Mucosa of descending colon (tissue), 3 donors: Measurements from ENCODE around the gene SLC1A1. TPM values are rescaled to one million over a fixed set of nuclear protein-coding genes. Genes with fewer than 3 reads are reported as not detected.

Experiments used
- ATAC-seq: fragments of 200-7000 bp; cut with Tn5 transposase; one replicate; pipeline ENCODE4 v1.9.1; 2020; ENCODE audit warnings: mild to moderate bottlenecking, moderate library complexity
- DNase-seq, 3 donors: peaks; one replicate each; pipeline ENCODE4 v3.0.0-alpha.2; 2020
- H3K36me3 ChIP-seq: fragments of 200-600 bp; one replicate; pipeline ENCODE4 v1.8.0; 2021; ENCODE audit warnings: low read depth, mild to moderate bottlenecking
- H3K4me1 ChIP-seq: fragments of 200-600 bp; one replicate; pipeline ENCODE4 v1.8.0; 2021; ENCODE audit warnings: low read depth, mild to moderate bottlenecking
- H3K4me3 ChIP-seq: fragments of 200-600 bp; one replicate; pipeline ENCODE4 v1.8.0; 2021; ENCODE audit warnings: mild to moderate bottlenecking
- H3K9me3 ChIP-seq: fragments of 200-600 bp; one replicate; pipeline ENCODE4 v1.8.0; 2021; ENCODE audit warnings: mild to moderate bottlenecking
- intact Hi-C, 2 donors: fragments of 100-400 bp; cut with DNase I in 1 of 2; cut with micrococcal nuclease in 1 of 2; formaldehyde crosslinking; loops; one replicate each; pipeline versions ENCODE4 v1.11.0 to v1.11.1; 2022; cut with DNase I, micrococcal nuclease
- total RNA-seq, 3 donors: library from RNA; stranded (reverse); fragmentation: NEBNext Ultra II Directional in 2 of 3; extraction: Animal tissue kit (Norgen Biotek cat#: 25700) in 2 of 3; gene quantifications; one replicate each; pipeline versions ENCODE4 v1.2.1 to v1.2.4, GENCODE V29; 2021 to 2023
- TF ChIP-seq, protein P1 (sequence below): fragments of 200-600 bp; IDR thresholded peaks from one replicate; pipeline ENCODE4 v1.8.0; 2022; ENCODE audit warnings: antibody characterized with exemption, mild to moderate bottlenecking
- donor health status: DM: no; HTN: no; CAD: no; lungs with moderate emphysema.
- donor health status: DM: no; HTN: no; CAD: no.
- donor health status: DM: no; HTN: yes; CAD: no.

Gene SLC1A1
- total RNA-seq, 3 donors from 2014 or later = 16.8 to 44.8 (median 37.0) TPM

DNA sequence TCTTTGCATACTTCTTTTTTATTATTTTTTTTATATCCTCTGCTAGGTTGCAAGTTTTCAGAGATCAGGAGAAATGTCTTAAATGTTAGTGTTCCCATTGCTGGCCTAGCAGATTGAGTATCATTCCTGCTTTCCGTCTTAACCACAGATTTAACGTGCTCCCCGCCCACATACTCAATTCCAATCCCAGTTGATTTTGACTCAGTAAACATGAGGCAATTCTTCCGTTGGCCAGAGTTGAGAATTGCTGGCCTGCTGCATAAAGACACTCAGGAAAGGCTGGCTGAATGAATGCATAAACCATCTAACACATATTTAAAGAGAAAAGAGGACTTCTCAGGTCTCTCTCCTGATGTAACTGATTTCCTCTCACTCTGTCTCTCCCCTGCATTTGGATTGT is 125.0 kb downstream of the SLC1A1 start:
- no peaks in the 10 kb centered on the region for H3K9me3 ChIP-seq
- no peak overlapping the region for H3K4me3 ChIP-seq
- ATAC-seq (no peak), DNase-seq (no peak)
- intact Hi-C loops = no loop called here
- TF ChIP-seq, protein P1, sequence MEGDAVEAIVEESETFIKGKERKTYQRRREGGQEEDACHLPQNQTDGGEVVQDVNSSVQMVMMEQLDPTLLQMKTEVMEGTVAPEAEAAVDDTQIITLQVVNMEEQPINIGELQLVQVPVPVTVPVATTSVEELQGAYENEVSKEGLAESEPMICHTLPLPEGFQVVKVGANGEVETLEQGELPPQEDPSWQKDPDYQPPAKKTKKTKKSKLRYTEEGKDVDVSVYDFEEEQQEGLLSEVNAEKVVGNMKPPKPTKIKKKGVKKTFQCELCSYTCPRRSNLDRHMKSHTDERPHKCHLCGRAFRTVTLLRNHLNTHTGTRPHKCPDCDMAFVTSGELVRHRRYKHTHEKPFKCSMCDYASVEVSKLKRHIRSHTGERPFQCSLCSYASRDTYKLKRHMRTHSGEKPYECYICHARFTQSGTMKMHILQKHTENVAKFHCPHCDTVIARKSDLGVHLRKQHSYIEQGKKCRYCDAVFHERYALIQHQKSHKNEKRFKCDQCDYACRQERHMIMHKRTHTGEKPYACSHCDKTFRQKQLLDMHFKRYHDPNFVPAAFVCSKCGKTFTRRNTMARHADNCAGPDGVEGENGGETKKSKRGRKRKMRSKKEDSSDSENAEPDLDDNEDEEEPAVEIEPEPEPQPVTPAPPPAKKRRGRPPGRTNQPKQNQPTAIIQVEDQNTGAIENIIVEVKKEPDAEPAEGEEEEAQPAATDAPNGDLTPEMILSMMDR = no peak
- H3K36me3 ChIP-seq = no peaks in the 10 kb centered on the region
- no peaks in the 10 kb centered on the region for H3K4me1 ChIP-seq

- DNase-seq (no peak), ATAC-seq (no peak)
- intact Hi-C loops = no loop called here
- no peak overlapping the region for H3K4me3 ChIP-seq
- TF ChIP-seq, protein P1 = no peak
- no peaks in the 10 kb centered on the region for H3K9me3 ChIP-seq
- no peaks in the 10 kb centered on the region for H3K4me1 ChIP-seq
- no peaks in the 10 kb centered on the region for H3K36me3 ChIP-seq
These were observed 125.5 kb downstream of the SLC1A1 start for GRCh38 chr9:4615778-4616177.

- Histone ChIP-seq H3K4me1 (no peaks in the 10 kb centered on the region), H3K36me3 (no peaks in the 10 kb centered on the region), H3K9me3 (no peaks in the 10 kb centered on the region), H3K4me3 (no peak overlapping the region)
- TF ChIP-seq, protein P1 = no peak
- intact Hi-C loops = no loop called here
- no peak for ATAC-seq
- DNase-seq = no peak
These were observed 127.5 kb downstream of the SLC1A1 start for GRCh38 chr9:4617752-4618151.

GRCh38 chr9:4618700-4619099 is 128.4 kb downstream of the SLC1A1 start:
- no peak for ATAC-seq
- DNase-seq = no peak
- intact Hi-C loops = no loop called here
- H3K9me3 ChIP-seq = no peaks in the 10 kb centered on the region
- TF ChIP-seq, protein P1 = no peak
- no peaks in the 10 kb centered on the region for H3K36me3 ChIP-seq
- H3K4me1 ChIP-seq = no peaks in the 10 kb centered on the region
- H3K4me3 ChIP-seq = no peak overlapping the region

GRCh38 chr9:4620057-4620765 is 129.9 kb downstream of the SLC1A1 start:
- TF ChIP-seq, protein P1 = no peak
- ATAC-seq (peak; percentile 25), DNase-seq (no peak)
- Histone ChIP-seq H3K9me3 (no peaks in the 10 kb centered on the region), H3K4me1 (no peaks in the 10 kb centered on the region), H3K36me3 (no peaks in the 10 kb centered on the region), H3K4me3 (no peak overlapping the region)
- intact Hi-C loops = no loop called here
